ENCODE measurements around the gene PKNOX2.

Gene PKNOX2

DNA sequence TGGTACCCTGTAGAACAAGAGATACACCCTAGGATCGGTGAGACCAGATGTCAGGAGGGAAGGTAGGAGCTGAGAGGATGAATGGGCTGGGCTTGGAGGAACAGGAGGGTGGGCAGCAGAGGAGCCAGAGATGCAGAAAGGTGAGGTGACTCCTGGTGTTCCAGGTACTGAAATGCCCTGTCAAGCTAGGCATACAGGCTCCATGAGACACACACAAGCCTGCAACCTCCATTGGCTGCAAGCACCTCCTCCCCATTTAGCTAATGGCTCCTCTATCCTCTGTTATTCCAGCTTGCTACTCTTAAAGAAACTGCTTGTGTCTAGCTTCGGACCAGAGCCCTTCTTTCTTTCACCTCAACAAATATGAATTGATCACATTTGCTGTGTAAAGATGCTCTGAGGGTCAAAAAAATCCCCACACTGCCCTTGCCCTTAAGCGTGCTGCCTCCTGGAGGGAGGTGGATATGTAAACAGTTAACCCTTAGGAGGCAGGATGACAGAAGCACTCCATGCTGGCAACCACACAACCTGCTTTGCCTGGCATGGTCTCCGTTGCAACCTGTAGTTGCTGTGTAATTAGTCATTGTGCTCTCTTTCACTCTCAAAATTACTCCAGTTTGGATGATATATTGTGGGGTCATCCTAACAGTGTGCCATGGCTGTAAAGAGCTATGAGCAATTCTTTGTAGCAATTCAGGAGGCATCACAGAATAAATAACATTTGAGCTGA, 156.0 kb downstream of the PKNOX2 start:
- no peak for DNase-seq

DNA sequence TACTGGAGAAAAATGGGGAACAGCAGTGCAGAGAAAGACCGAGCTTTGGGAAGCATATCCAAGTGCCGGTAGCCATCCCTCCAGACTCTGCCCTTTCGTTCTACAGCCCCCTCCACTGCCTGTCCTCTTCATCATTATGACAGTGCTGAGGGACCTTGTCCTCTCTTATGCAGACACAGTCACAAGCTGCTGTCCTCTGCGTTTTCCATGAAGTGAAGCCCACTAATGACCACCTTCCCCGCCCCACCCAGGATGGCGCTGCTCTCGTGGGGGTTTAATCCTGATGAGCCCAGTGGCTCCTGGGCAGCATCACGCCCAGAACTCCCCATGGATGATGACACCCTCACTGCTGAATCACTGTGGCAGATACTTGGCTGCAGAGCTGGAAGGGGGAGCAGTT, 157.7 kb downstream of the PKNOX2 start:
- no peak for DNase-seq

DNA sequence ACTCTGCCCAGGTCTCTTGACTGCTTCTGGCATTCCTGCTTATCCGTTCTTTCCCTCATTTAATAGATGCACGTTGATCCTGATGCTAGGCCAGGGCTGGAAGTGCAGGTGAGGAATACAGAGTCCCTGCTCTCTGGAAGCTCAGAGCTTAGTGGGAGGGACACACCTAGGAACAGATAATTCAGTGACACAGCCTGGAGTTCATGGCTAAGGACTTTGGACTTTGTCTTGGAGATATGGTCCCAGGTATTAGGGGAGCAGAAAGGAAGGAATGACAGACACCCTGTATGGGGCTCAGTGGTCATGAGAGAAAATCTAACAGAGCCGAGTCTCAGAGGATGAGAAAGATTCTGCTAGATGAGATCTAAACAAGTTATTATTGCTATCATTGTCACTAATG, 160.6 kb downstream of the PKNOX2 start:
- no peak for DNase-seq

DNA sequence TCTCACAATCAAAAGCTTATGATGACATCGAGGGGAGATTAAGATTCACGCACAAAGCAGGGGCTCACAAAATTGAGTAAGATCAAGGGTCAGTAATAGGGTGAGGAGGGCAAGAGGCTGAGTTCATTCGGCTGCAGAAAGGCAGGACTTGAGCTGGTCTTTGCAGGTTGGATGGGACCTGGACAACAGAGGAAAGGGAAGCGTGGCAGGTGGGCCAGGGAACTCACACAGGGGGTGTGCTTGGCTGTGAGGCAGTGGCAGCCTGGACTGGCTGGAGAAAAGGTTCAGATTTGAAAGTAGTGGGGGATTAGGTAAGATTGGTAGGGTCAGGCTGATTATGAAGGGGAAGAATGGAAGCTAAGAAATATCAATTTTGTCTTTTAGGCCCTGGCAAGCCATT, 161.6 kb downstream of the PKNOX2 start:
- DNase-seq = no peak

DNA sequence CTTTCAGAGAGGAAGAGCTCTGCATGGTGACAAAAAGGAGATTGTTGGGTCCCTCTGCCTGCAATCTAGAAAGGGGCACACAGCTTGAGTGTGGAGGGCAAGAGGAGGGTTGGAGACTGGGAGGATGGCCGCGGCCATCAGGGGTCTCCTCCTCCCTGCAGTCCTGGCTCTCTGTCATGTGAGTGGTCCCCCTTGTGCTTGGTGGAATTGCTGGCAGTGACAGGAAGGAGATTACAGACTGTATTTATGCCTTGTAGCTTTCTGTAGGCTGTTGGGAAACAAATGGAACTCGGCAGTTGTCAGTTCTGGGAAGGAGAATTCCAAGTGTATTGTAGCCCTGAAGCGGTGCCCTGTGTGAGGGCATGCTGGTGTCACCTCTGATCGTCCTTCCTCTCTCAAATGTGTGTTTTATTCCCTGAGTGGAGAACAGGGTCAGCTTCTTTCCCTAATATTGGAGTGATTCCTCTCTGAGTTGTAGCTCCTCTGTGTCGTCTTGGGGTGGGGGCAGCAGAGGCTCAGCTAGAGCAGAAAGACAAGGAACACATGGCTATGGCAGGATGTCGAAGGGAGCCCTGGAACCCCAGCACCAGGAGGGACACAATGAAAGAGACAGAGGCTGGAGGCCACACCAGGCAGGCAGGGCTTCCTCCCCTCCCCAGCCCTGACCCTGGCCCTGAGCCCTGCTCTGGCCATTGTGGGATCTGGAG, 163.1 kb downstream of the PKNOX2 start:
- DNase-seq = no peak

DNA sequence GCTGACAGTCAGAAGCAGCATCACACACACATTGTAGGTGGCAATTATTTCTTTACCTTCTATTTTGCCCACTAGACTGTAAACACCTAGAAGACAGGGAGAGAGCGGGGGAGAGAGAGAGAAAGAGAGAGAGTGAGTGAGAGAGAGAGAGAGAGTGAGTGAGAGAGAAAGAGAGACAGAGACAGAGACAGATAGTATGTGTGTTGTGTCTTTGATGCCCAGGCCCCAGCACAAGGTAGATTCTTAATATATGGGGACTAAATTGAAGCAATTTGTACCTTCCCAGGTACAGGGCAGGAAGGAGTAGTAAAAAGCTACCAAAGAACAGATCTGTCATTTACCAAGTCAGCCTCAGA, 163.7 kb downstream of the PKNOX2 start:
- no peak for DNase-seq

DNA sequence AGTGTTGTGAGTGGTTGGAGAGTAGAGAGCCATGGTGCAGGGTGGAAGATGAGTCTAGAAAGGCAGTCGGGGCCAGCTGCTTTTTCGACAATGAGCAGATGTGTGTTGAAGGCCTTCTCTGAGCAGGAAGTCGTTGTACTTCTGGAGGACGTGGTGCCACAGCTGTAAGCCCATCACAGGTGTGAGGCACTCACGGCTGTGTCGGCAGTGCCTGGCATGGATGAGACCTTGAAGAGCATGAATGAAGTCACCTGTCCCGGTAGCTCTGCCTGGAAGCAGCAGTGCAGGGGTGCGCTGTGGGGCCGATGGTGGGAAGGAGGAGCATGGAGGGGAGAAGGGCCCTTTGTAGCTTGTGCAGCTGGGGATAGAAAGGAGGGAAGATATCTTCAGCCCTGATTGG, 165.2 kb downstream of the PKNOX2 start:
- no peak for DNase-seq

DNA sequence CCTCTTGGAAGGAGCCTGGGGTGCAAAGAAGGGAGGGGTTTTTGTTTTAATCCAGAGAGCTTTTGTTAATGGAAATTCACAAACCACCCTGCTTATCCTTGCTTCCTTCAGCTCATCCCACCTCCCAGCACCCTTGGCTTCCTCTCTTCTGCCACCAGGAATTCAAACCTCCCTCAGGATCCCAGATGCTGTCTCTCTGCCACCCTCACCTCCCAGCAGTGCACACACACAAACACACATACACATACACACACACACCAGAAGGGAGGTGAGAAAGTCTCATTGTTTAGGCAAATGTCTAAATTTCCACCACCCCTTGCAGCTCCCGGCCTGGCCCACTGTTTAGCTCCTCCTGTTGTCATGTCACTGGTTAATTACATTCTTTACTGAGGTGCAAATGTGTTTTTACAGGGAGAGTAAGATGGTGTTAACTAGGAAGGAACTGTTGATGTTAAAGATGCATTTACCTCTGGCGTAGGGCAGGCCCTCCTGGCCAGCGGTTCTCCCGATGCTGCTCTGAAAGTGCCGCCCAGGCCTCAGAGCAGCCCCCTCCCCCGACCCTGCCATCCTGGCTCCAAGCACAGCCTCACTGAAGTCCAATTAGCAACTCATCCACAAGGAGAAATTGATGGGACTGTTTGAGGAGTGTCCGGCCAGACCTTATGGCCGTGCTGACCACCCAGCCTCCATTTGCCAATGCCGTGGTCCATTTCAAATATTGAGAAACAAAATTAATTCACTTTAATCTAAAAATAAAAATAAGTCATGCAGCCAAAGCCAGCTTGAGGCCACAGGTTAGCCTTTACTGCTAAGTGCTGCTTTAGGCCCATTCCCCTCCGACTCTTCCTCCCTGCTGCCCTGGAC, 166.1 kb downstream of the PKNOX2 start:
- DNase-seq = no peak

DNA sequence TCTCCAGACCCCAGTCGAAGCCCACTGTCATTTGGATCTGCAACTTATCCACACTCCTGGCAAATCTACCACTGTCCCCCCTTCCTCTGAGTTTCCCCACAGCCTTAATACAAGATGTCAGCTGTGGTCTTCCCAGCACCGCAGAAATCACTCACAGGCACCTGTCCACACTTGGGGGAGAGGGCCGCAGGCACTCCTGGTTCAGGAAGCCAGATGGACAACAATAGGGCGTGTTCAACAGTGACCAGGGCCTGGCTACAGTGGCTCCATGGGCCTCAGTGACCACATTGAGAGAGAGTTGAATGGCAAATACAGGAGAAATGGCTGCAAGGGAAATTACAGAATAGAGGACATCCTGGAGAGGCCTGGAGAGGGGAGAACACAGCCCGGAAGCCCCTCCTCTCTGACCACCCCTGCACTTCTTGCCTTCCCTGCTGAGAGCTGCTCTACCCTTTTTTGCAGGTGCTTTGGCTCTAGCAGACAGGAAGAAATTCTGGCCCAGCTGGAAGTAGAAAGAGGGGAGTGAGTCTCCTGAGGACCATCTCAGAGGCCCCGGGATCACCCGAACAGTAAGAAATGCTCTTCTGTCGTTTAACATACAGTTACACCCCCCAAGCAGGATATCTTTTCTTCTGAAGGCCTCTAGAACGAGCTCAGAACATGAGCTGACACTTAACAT, 166.9 kb downstream of the PKNOX2 start:
- no peak for DNase-seq

DNA sequence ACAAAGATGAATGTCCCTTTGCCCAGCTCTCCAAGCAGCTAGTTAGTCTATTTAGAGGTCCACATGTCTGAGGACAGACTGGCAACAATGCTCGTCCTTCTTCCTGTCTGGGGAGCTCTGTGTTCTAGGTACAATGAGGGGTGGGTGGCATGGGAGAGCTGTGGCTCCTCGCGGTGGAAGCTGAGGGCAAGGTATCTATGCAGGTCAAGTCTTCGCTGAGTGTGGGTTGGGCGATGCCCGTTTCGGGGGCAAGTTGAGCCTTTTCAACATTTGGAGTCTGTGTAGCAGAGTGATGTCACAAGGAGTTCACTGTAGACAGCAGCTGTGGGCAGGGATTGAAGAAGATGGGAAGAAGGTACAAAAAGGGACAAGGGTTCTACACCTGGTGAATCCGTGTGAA, 168.3 kb downstream of the PKNOX2 start:
- DNase-seq = no peak

DNA sequence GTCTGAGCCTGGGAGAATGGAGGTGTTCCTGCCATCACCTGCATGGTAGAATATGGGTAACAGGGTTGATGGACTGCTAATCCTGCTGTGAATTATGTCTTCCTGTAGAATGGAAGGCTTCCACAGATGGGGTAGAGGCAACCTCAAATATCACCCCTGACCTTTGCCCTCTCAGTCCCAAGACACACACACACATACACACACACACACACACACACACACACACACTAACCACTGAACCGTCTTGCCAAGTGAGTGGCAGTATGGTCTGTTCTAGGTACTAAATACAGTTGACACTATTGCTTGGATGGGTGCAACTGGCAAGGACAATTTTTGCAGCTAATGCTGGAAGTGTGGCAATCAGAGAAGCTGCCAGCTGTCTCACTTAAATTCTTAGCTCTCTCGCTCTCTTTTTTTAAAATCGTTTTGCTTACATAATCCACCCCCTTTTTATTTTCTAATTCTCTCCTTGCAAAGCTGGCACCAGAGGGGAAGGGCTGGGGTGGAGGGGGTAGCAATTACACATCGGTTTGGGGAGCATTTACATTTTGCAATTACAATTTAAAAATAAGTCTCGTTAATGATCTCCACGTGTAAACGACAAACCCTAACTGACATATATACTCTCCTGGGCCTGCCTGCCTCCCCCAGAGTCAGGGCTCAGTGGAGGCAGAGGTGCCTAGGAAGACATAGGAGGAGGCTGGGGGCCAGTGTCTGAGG, 169.0 kb downstream of the PKNOX2 start:
- DNase-seq = no peak

DNA sequence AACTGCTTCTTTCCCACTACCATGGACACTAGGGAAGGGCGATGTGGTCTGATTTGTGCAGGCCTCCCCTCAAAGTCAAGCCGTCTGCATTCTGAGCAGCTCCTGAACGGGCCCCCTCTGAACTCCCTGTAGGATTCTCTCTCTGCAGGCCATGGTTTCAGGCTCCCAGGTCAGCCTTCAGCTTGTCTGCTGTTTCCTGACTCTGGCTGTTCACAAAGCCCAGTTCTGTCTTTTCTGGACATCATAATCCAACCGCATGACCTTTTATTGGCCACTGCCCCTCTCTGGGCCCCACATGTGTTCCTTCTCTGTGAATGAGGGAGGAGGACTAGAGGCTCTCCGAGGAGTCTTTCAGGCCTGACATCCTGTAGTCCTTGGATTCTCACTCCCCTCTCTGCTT, 170.6 kb downstream of the PKNOX2 start:
- no peak for DNase-seq

DNA sequence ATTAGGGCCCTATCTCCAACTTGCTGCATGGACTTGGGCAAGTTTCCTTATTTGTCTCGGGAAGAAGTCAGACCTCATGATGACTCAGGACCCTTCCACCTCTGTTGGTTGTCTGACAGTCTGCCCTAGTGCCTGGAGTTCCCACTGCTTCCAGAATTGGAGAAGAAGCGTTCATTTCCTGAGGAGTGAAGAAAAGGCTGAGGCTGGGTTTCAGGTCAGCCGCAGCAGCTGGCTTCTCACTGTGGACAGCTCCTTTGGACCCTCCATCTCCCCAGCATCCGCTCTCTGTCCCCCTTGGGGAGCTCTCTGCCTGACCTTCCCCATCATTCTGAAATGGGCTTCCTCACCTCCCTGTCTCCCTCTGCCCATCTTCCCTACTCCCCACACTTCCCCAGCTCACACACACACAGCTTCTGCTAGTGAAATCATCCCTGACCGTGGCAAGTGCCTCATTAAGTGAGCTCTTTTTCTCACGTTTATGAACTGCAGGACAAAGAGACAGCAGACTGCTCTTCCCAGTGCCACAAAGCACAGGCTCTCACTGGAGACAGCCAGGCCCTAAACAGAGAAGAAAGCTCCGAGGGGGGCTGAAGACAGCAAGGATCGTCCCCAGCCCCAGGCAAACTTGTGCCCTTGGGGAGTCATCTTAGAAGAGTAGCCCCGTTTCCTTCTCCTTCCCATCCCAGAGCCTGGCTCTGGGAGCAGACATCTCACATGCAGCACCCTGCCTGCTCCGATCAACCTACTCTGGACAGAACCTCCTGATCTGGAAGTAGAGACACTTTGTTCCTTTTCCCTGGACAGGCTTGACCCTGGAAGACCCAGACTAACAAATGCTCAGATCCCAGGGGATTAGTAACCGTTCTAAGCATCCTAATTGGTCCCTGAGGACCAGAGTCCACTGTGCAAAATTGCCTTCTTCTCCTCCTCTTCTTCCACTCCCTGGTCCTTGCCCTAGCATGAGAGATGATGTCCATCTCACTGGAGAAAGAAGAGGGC, 173.6 kb downstream of the PKNOX2 start:
- no peak for DNase-seq

DNA sequence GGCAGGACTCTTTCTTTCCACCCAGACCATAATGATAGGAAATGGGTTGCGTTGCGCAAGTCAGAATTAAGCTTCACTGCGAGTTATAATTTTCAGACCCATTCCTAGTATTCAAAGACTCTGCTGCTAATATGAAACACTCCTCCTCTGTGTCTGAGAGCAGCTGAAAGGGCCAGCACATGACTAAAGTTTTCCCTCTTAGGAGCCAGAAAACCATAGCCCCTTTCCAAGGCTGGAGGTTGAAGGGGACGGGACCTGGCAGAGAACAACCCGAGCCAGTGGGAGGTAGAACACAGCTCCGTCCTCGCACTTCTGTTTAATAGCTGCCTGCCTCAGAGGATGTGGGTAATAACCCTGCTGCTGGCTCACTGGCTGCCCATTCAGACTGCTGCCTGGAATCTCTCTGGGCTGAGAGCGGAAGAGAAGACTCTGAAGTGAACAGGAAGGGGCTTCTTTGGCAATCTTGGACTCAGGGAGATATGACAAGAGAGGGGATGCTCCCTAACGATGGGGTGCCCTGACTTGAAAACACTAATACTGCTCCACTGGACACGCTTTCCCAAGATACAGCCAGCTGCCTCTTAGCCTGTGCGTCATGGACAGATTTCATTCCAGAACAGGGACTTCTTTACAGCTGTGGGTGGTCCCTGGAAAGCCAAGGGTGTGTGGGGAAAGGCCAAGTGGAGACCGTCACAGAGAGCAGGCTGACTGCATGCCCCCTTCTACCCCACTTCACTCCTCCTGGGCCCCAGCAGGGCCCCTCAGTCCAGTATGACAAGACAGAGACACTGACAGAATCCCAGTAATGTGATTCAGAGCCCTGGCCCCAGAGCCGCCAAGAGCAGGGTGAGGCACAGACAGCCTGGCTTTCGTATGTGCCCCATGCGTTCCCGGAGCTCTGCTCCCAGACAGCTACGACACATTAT, 174.6 kb downstream of the PKNOX2 start:
- no peak for DNase-seq

DNA sequence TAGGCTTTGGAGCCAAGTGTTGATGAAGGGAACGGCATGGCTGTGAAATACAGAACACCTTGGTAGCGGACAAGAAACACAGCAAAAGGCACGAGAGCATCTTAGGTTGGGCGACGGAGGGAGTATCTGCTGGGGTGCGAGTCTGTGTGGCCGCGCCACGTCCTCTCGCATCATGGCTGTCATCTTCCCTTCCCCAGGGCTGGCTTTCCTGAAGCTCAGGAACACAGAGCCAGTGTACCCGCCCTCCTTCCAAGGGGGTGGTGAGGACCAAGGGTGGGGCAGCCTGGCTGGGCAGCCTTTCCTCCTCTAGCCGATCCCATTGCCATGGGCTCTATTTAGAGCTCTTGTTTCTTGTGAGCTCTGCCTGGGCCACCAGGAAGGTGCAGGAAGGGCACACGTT, 177.1 kb downstream of the PKNOX2 start:
- no peak for DNase-seq

DNA sequence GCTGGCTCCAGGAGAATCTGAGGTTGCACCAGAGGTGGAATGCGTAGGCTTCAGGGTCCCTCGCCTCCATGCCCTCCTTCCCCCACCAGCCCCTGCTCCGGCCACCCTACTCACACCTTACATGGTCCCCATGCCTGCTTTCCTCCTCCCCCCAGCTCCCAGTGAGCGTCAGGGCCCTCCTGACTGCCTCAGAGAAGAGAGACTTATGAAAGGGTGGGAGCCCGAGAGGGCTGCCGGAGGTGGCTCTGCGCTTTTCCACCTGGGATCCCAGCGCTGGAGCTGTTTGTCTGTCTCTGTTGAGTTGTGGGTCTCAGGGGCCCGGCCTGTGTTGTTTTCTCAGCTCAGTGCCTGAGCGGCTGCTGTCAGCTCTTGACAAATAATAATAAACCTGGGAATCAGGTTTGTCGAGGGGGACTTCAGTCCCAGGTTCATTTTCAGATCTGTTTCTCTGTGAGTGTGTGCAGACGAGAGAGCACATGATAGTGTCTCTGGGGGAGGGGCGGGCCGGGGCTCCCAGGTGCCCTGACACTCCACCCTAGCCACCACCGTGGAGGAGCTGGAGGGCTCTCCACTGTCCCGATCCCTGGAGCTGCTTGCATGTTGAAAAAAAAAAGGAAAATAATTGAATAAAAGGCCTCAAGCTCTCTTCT, 177.9 kb downstream of the PKNOX2 start:
- DNase-seq = no peak

DNA sequence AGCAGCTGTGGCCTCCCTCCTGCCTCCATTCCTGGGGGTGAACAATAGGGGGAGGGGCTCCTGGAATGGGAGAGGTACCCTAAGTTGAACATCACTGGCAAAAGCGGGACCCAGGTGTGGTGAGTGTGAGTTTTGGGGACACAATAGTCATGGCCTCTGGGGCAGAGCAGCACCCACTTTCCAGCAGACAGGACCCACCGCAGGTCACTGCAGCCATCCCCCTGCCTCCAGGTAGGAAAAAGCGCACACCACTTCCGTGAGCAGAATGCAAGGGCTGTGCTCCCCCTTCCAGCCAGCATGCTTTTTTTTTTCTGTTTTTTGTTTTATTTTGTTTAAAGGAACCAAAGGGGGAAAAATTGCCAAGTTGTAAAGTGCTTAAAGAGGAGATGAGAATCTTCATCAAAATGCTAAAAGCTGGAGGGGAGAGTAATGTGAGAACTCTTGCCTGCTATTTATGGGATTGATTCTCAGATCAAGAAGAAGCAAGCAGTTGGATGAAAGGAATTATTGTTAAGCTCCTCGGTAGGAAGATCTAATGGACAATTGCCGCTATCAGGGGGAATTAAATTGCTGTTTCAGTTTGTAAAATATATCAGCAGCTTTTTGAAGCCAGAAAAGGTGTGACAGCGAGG, 178.7 kb downstream of the PKNOX2 start:
- no peak for DNase-seq

DNA sequence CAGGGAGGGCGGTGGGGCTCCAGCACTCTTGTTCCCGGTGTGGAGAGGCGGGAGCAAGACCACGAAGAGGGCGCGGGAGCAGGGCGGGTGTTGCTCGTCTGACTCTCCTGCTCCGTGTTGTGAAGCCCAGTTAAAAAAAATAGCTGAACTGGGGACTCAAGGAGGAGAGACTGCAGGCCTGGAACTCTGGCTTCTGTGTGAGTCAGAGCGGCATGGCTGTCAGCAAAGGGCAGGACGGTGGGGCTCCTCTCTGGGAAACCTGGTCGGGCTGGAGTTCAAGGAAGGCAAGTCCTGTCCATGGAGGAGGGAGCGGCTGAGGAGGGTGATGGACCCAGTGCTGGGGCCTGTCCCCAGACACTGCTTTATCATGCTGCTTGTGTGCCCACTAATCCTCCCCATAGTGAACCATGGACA, 179.2 kb downstream of the PKNOX2 start:
- no peak for DNase-seq

DNA sequence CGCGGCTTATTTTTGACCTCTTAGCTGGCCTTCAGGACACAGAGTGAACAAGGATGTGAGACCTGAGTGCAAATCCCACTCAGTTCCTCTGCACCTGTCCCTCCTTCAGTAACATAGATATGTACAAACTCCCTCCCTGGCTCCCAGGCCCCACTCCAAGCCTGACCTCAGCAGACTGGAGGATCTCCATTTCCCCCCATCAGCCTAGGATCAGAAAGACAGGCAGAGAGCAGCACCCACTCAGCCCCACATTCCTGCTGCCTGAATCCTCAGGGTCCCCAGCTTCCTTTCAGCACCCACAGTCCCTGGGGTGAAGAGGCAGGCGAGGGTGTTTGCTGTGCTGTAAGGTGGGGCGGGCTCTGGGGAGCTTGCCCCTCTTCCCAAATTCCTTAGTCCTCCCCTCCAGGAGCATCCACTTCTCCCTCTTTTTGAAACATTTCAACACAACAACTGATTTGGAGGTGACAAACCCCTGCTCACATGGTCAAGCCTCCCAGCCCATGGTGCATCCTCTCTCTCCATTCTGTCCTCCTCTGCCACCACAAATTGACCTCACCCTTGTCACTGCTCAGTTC, 180.4 kb downstream of the PKNOX2 start:
- no peak for DNase-seq
